HEK293 (cell line): Measurements from ENCODE around the gene NAV2.

Experiments
- EGR2 ChIP-seq: fragments of 450-650 bp; formaldehyde crosslinking; IDR thresholded peaks from 2 replicates; pipeline ENCODE4 v1.5.1; 2016; ENCODE audit warnings: low read depth, missing biosample characterization, missing genetic modification characterization
- GLI4 ChIP-seq: fragments of 450-650 bp; formaldehyde crosslinking; IDR thresholded peaks from 2 replicates; pipeline ENCODE4 v1.5.1; 2016; ENCODE audit warnings: missing biosample characterization, missing genetic modification characterization
- IKZF3 ChIP-seq: fragments of 450-650 bp; IDR thresholded peaks from 2 replicates; pipeline ENCODE4 v1.5.0; 2018; ENCODE audit warnings: missing biosample characterization, mild to moderate bottlenecking, missing genetic modification characterization, moderate library complexity
- KLF10 ChIP-seq: fragments of 450-650 bp; IDR thresholded peaks from 2 replicates; pipeline ENCODE4 v1.5.1; 2018; ENCODE audit warnings: missing biosample characterization, mild to moderate bottlenecking, missing genetic modification characterization
- KLF8 ChIP-seq: fragments of 450-650 bp; formaldehyde crosslinking; IDR thresholded peaks from 2 replicates; pipeline ENCODE4 v1.5.1; 2016; ENCODE audit warnings: missing biosample characterization, missing genetic modification characterization
- RBAK ChIP-seq: fragments of 450-650 bp; formaldehyde crosslinking; IDR thresholded peaks from 2 replicates; pipeline ENCODE4 v1.5.1; 2016; ENCODE audit warnings: missing biosample characterization, missing genetic modification characterization
- REPIN1 ChIP-seq: fragments of 450-650 bp; formaldehyde crosslinking; IDR thresholded peaks from 2 replicates; pipeline ENCODE4 v1.5.1; 2017; ENCODE audit warnings: missing biosample characterization, missing genetic modification characterization, low read depth
- SETDB1 ChIP-seq: IDR thresholded peaks from one replicate; pipeline ENCODE4 v1.6.1; 2017; ENCODE audit warnings: mild to moderate bottlenecking, low read length, moderate library complexity, mixed read lengths; ENCODE audit not compliant: insufficient read length
- YY2 ChIP-seq: fragments of 450-650 bp; formaldehyde crosslinking; IDR thresholded peaks from 2 replicates; pipeline ENCODE4 v1.5.1; 2016; ENCODE audit warnings: missing biosample characterization, missing genetic modification characterization
- ZBTB8A ChIP-seq: fragments of 450-650 bp; formaldehyde crosslinking; IDR thresholded peaks from 2 replicates; pipeline ENCODE4 v1.5.1; 2016; ENCODE audit warnings: missing biosample characterization, missing genetic modification characterization
- ZEB2 ChIP-seq: fragments of 450-650 bp; formaldehyde crosslinking; IDR thresholded peaks from 2 replicates; pipeline ENCODE4 v1.5.1; 2016; ENCODE audit warnings: missing biosample characterization, missing genetic modification characterization
- ZNF174 ChIP-seq: fragments of 450-650 bp; formaldehyde crosslinking; IDR thresholded peaks from 2 replicates; pipeline ENCODE4 v1.5.0; 2017; ENCODE audit warnings: missing biosample characterization, mild to moderate bottlenecking, missing genetic modification characterization
- ZNF184 ChIP-seq: fragments of 450-650 bp; IDR thresholded peaks from 2 replicates; pipeline ENCODE4 v1.5.1; 2018; ENCODE audit warnings: missing biosample characterization, mild to moderate bottlenecking, missing genetic modification characterization
- ZNF292 ChIP-seq: fragments of 450-650 bp; formaldehyde crosslinking; IDR thresholded peaks from 2 replicates; pipeline ENCODE4 v1.5.1; 2016; ENCODE audit warnings: low read depth, missing biosample characterization, missing genetic modification characterization, borderline replicate concordance
- ZNF324 ChIP-seq: fragments of 450-650 bp; formaldehyde crosslinking; IDR thresholded peaks from 2 replicates; pipeline ENCODE4 v1.5.1; 2016; ENCODE audit warnings: missing biosample characterization, missing genetic modification characterization
- ZNF366 ChIP-seq: fragments of 450-650 bp; formaldehyde crosslinking; conservative IDR thresholded peaks from 2 replicates; pipeline ENCODE4 v1.5.1; 2016; ENCODE audit warnings: missing biosample characterization, missing genetic modification characterization
- ZNF549 ChIP-seq: fragments of 450-650 bp; IDR thresholded peaks from 2 replicates; pipeline ENCODE4 v1.5.1; 2018; ENCODE audit warnings: missing biosample characterization, missing genetic modification characterization, mild to moderate bottlenecking, inconsistent platforms, moderate library complexity
- ZNF623 ChIP-seq: fragments of 450-650 bp; formaldehyde crosslinking; IDR thresholded peaks from 2 replicates; pipeline ENCODE4 v1.5.1; 2016; ENCODE audit warnings: missing biosample characterization, missing genetic modification characterization
- ZNF639 ChIP-seq: fragments of 450-650 bp; formaldehyde crosslinking; IDR thresholded peaks from 2 replicates; pipeline ENCODE4 v1.5.1; 2016; ENCODE audit warnings: missing biosample characterization, missing genetic modification characterization
- ZNF777 ChIP-seq: fragments of 450-650 bp; formaldehyde crosslinking; IDR thresholded peaks from 2 replicates; pipeline ENCODE4 v1.5.1; 2017; ENCODE audit warnings: missing biosample characterization, missing genetic modification characterization, borderline replicate concordance
- ZXDB ChIP-seq: fragments of 450-650 bp; formaldehyde crosslinking; IDR thresholded peaks from 2 replicates; pipeline ENCODE4 v1.5.1; 2016; ENCODE audit warnings: missing biosample characterization, missing genetic modification characterization
- TF ChIP-seq, protein P1 (sequence below): fragments of 450-650 bp; formaldehyde crosslinking; IDR thresholded peaks from 2 replicates; pipeline ENCODE4 v1.5.1; 2016; ENCODE audit warnings: missing biosample characterization, missing genetic modification characterization
- TF ChIP-seq, protein P2 (sequence below): fragments of 450-650 bp; IDR thresholded peaks from 2 replicates; pipeline ENCODE4 v1.5.1; 2018; ENCODE audit warnings: missing biosample characterization, missing genetic modification characterization
- TF ChIP-seq, protein P3 (sequence below): fragments of 450-650 bp; formaldehyde crosslinking; IDR thresholded peaks from 2 replicates; pipeline ENCODE4 v1.5.1; 2016; ENCODE audit warnings: missing biosample characterization, missing genetic modification characterization, borderline replicate concordance

The NAV2 gene

DNA sequence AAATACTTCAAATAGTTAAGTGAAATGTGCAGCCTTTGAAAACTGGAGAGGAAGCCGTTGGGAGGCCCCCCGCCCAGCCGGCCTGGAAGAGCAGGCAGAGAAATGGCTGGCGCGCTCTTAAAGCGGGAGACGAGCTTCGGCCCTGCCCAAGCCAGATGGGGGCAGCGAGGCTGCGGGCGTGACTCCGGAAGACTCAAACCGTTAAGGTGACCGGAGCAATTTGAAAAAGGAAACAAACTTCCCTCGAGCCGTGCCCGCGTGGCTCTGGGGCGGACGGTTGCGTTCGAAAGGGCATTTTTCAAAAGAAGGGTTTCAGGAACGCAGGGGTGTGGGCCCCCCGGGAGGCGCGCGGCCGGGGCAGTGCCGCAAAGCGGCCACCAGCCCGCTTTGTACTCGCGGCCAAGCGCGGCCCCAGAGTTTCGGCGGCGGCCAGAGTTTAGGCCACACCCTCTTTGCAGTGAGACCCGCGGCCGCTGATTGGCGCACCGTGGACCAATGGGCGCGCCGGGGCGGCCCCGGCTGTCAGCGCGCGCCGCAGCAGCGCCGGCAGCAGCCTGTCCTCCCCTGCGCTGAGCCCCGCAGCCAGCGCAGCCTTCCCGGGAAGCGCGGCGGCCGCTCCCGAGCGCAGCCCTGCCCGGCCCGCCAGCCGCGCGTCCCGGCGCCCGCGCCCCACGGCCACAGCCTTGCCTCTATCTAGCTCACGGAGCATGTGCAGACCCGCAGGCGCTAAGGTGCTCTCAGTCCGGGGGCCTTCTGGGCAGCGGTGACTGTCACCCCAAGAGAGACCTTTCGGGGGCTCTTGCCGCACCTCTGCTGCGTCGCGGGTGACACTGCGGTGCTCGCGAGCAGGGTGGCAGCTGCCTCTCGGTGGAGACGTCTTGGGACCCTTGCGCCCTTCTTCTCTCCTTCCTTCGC lies at the start of gene NAV2 (continued):
- TF ChIP-seq, protein P1, sequence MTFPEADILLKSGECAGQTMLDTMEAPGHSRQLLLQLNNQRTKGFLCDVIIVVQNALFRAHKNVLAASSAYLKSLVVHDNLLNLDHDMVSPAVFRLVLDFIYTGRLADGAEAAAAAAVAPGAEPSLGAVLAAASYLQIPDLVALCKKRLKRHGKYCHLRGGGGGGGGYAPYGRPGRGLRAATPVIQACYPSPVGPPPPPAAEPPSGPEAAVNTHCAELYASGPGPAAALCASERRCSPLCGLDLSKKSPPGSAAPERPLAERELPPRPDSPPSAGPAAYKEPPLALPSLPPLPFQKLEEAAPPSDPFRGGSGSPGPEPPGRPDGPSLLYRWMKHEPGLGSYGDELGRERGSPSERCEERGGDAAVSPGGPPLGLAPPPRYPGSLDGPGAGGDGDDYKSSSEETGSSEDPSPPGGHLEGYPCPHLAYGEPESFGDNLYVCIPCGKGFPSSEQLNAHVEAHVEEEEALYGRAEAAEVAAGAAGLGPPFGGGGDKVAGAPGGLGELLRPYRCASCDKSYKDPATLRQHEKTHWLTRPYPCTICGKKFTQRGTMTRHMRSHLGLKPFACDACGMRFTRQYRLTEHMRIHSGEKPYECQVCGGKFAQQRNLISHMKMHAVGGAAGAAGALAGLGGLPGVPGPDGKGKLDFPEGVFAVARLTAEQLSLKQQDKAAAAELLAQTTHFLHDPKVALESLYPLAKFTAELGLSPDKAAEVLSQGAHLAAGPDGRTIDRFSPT (tag by site-specific recombination), result peak; percentile 87
- TF ChIP-seq ZXDB (peak; percentile 91), ZEB2 (tag by site-specific recombination) (peak; percentile 81; the same call in 1 of the 2 replicates), YY2 (tag by site-specific recombination) (no peak), ZNF623 (no peak; the same call in 1 of the 2 replicates), ZBTB8A (peak; percentile 63), ZNF777 (no peak; the same call in 1 of the 2 replicates), KLF8 (tag by site-specific recombination) (peak; percentile 72), ZNF366 (tag by site-specific recombination) (no peak), ZNF292 (tag by site-specific recombination) (no peak), RBAK (tag by site-specific recombination) (no peak), SETDB1 (no peak), ZNF639 (tag by site-specific recombination) (peak; percentile 33; the same call in 1 of the 2 replicates), KLF10 (tag by site-specific recombination) (peak; percentile 42; the same call in 1 of the 2 replicates), EGR2 (tag by site-specific recombination) (no peak), IKZF3 (tag by site-specific recombination) (peak; percentile 26; the same call in 1 of the 2 replicates), ZNF174 (tag by site-specific recombination) (no peak), ZNF324 (peak; percentile 46; the same call in 1 of the 2 replicates), REPIN1 (no peak), ZNF184 (0 out of 2 replicates have a peak, but pooled peaks have one; percentile 33), ZNF549 (tag by site-specific recombination) (no peak), GLI4 (0 out of 2 replicates have a peak, but pooled peaks have one; percentile 17)
- TF ChIP-seq, protein P2, sequence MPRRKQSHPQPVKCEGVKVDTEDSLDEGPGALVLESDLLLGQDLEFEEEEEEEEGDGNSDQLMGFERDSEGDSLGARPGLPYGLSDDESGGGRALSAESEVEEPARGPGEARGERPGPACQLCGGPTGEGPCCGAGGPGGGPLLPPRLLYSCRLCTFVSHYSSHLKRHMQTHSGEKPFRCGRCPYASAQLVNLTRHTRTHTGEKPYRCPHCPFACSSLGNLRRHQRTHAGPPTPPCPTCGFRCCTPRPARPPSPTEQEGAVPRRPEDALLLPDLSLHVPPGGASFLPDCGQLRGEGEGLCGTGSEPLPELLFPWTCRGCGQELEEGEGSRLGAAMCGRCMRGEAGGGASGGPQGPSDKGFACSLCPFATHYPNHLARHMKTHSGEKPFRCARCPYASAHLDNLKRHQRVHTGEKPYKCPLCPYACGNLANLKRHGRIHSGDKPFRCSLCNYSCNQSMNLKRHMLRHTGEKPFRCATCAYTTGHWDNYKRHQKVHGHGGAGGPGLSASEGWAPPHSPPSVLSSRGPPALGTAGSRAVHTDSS (tag by site-specific recombination), result no peak
- TF ChIP-seq, protein P3, sequence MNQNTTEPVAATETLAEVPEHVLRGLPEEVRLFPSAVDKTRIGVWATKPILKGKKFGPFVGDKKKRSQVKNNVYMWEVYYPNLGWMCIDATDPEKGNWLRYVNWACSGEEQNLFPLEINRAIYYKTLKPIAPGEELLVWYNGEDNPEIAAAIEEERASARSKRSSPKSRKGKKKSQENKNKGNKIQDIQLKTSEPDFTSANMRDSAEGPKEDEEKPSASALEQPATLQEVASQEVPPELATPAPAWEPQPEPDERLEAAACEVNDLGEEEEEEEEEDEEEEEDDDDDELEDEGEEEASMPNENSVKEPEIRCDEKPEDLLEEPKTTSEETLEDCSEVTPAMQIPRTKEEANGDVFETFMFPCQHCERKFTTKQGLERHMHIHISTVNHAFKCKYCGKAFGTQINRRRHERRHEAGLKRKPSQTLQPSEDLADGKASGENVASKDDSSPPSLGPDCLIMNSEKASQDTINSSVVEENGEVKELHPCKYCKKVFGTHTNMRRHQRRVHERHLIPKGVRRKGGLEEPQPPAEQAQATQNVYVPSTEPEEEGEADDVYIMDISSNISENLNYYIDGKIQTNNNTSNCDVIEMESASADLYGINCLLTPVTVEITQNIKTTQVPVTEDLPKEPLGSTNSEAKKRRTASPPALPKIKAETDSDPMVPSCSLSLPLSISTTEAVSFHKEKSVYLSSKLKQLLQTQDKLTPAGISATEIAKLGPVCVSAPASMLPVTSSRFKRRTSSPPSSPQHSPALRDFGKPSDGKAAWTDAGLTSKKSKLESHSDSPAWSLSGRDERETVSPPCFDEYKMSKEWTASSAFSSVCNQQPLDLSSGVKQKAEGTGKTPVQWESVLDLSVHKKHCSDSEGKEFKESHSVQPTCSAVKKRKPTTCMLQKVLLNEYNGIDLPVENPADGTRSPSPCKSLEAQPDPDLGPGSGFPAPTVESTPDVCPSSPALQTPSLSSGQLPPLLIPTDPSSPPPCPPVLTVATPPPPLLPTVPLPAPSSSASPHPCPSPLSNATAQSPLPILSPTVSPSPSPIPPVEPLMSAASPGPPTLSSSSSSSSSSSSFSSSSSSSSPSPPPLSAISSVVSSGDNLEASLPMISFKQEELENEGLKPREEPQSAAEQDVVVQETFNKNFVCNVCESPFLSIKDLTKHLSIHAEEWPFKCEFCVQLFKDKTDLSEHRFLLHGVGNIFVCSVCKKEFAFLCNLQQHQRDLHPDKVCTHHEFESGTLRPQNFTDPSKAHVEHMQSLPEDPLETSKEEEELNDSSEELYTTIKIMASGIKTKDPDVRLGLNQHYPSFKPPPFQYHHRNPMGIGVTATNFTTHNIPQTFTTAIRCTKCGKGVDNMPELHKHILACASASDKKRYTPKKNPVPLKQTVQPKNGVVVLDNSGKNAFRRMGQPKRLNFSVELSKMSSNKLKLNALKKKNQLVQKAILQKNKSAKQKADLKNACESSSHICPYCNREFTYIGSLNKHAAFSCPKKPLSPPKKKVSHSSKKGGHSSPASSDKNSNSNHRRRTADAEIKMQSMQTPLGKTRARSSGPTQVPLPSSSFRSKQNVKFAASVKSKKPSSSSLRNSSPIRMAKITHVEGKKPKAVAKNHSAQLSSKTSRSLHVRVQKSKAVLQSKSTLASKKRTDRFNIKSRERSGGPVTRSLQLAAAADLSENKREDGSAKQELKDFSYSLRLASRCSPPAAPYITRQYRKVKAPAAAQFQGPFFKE (tag by site-specific recombination), result no peak
- TF ChIP-seq, all 188 proteins: peak for 59
